ENCODE measurements around the gene SMC1B. TPM values are rescaled to one million over a fixed set of nuclear protein-coding genes. Genes with fewer than 3 reads are reported as not detected.

The SMC1B gene
- total RNA-seq = not detected

- ATAC-seq = peak; percentile 89
- no peak for TF ChIP-seq EP300 (IDR thresholded peaks at IDR 0.05)
- no peak for TF ChIP-seq POLR2A (IDR thresholded peaks at IDR 0.05)
- peak; percentile 4 for TF ChIP-seq POLR2AphosphoS5 (IDR thresholded peaks at IDR 0.05)
- peak in 1 of 4 experiments; percentile 20 for TF ChIP-seq CTCF (IDR thresholded peaks at IDR 0.05)
These were observed at the start of gene SMC1B, which contains the start of gene RIBC2 for GRCh38 chr22:45413368-45414211. TSS of gene SMC1B (minus strand) at chr22:45413599. CDS start at chr22:45413567, 32 bp downstream. TSS of gene RIBC2 (plus strand) at chr22:45413693. CDS start at chr22:45413887, 194 bp downstream.

GRCh38 chr22:45462034-45462655, 48.7 kb upstream of the SMC1B start:
- H3K4me3 ChIP-seq = no peak overlapping the region
- H3K36me3 ChIP-seq = no peaks in the 10 kb centered on the region
- H3K9me3 ChIP-seq = peaks cover 0 to 9% (median 0%) of the 10 kb centered on the region in 3 donors
- WGBS, 2 donors (ENCODE audit: low coverage in 1 of 2) = 100% methylated on average over 1 of the region's 6 CpGs; no CpG with 5 or more reads in 1 of the 2 donors
- no peak for ATAC-seq
- H3K27ac ChIP-seq = no peak overlapping the region
- H3K4me1 ChIP-seq = peaks cover 0 to 4% (median 0%) of the 10 kb centered on the region in 3 donors
- peaks cover 4% of the 10 kb centered on the region for H3K27me3 ChIP-seq
- TF ChIP-seq POLR2A (IDR thresholded peaks at IDR 0.05) (no peak), CTCF (IDR thresholded peaks at IDR 0.05) (no peak), EP300 (IDR thresholded peaks at IDR 0.05) (no peak), POLR2AphosphoS5 (IDR thresholded peaks at IDR 0.05) (no peak)

More at GRCh38 chr22:45413368-45414211, at the start of gene SMC1B, which contains the start of gene RIBC2:
- Histone ChIP-seq H3K4me3 (peak within 1 kb of the TSS; percentile 9 to 52), H3K4me1 (peaks cover 0 to 14% (median 4%) of the 10 kb centered on the region in 3 donors), H3K9me3 (no peaks in the 10 kb centered on the region), H3K27me3 (peaks cover 17% of the 10 kb centered on the region), H3K36me3 (no peaks in the 10 kb centered on the region), H3K27ac (peak within 1 kb of the TSS in 2 of 4 donors; percentile 30 to 46)
- 3 to 4% methylated on average over 13 of the region's 68 CpGs for WGBS, 2 donors (ENCODE audit: low coverage in 1 of 2)

- Histone ChIP-seq H3K4me3 (no peak overlapping the region), H3K36me3 (no peaks in the 10 kb centered on the region), H3K27ac (peak overlapping the region in 3 of 4 donors; percentile 58 to 74 (median 65)), H3K27me3 (no peaks in the 10 kb centered on the region), H3K9me3 (no peaks in the 10 kb centered on the region), H3K4me1 (peaks cover 0 to 4% (median 0%) of the 10 kb centered on the region in 3 donors)
- WGBS, 2 donors (ENCODE audit: low coverage in 1 of 2) = 32 to 34% methylated on average over 5 to 8 of the region's 14 CpGs
- peak; percentile 94 for ATAC-seq
- TF ChIP-seq POLR2AphosphoS5 (IDR thresholded peaks at IDR 0.05) = peak; percentile 62
- TF ChIP-seq CTCF (IDR thresholded peaks at IDR 0.05) = no peak
These were observed 47.1 kb upstream of the SMC1B start for GRCh38 chr22:45460288-45461109.

GRCh38 chr22:45459235-45459634, 45.8 kb upstream of the SMC1B start:
- Histone ChIP-seq H3K27me3 (no peaks in the 10 kb centered on the region), H3K36me3 (no peaks in the 10 kb centered on the region), H3K9me3 (no peaks in the 10 kb centered on the region), H3K4me3 (no peak overlapping the region), H3K4me1 (peaks cover 0 to 4% (median 0%) of the 10 kb centered on the region in 3 donors), H3K27ac (peak overlapping the region in 3 of 4 donors; percentile 47 to 74 (median 65))
- ATAC-seq = no peak
- TF ChIP-seq CTCF (IDR thresholded peaks at IDR 0.05) (no peak), POLR2A (IDR thresholded peaks at IDR 0.05) (no peak), POLR2AphosphoS5 (IDR thresholded peaks at IDR 0.05) (no peak), EP300 (IDR thresholded peaks at IDR 0.05) (no peak)
- WGBS, 2 donors (ENCODE audit: low coverage in 1 of 2) = 80 to 100% methylated on average over 2 to 6 of the region's 8 CpGs

Measured in gastroesophageal sphincter (tissue), 4 donors.